Large intestine (tissue), 1 donor: ENCODE data around the gene CCNI. TPM values are rescaled to one million over a fixed set of nuclear protein-coding genes. Genes with fewer than 3 reads are reported as not detected.

Source experiments
- polyA plus RNA-seq: library from polyadenylated mRNA; unstranded; fragments of 120-200 nt; gene quantifications from one replicate; pipeline ENCODE4 v1.2.1, GENCODE V29; 2013

Gene CCNI
- polyA plus RNA-seq, 1 donor: 242 TPM

Other genes with a start within 250 kb of the CCNI start
- 3.9 TPM for gene SOWAHB, start 177.8 kb downstream of the CCNI start, polyA plus RNA-seq
- gene SEPTIN11, start 126.2 kb downstream of the CCNI start, polyA plus RNA-seq: 60.4 TPM
- gene CCNG2, start 81.2 kb upstream of the CCNI start, polyA plus RNA-seq: 154 TPM